Tibial nerve (tissue), 4 donors: Measurements from ENCODE around the gene RYR1. TPM values are rescaled to one million over a fixed set of nuclear protein-coding genes. Genes with fewer than 3 reads are reported as not detected.
A peak's percentile ranks its signal among the peaks of the same experiment; 100 is the strongest.

Source experiments
- DNase-seq, 2 donors: peaks; one replicate each; pipeline ENCODE4 v3.0.0-alpha.2; 2019; ENCODE audit warnings: low spot score in 2 of 2
- H3K27ac ChIP-seq, 4 donors: fragments of 200-600 bp; sonication (generic) in 3 of 4; one replicate each; pipeline ENCODE4 v1.5.1; 2017 to 2019; ENCODE audit warnings: mild to moderate bottlenecking in 1 of 4
- H3K27me3 ChIP-seq, 2 donors: fragments of 200-600 bp; sonication (generic) in 1 of 2; one replicate each; pipeline versions ENCODE4 v1.5.1 to v1.6.0; 2017 to 2019
- H3K36me3 ChIP-seq, 3 donors: fragments of 200-600 bp; sonication (generic); one replicate each; pipeline ENCODE4 v1.5.1; 2018 to 2019
- H3K4me1 ChIP-seq, 4 donors: fragments of 200-600 bp; sonication (generic) in 3 of 4; one replicate each; pipeline ENCODE4 v1.5.1; 2017 to 2019
- H3K4me3 ChIP-seq, 4 donors: fragments of 200-600 bp; sonication (generic) in 3 of 4; one replicate each; pipeline ENCODE4 v1.5.1; 2017 to 2019; ENCODE audit warnings: mild to moderate bottlenecking in 1 of 4, moderate library complexity in 1 of 4
- H3K9me3 ChIP-seq, 4 donors: fragments of 200-600 bp; sonication (generic) in 3 of 4; one replicate each; pipeline ENCODE4 v1.5.1; 2017 to 2019
- EP300 ChIP-seq, 2 donors: sonication (generic); formaldehyde crosslinking; IDR thresholded peaks; one replicate each; pipeline ENCODE4 v1.6.1; 2017; ENCODE audit warnings: antibody characterized with exemption in 2 of 2, mild to moderate bottlenecking in 1 of 2
- POLR2A ChIP-seq, 2 donors: fragments of 450-650 bp; IDR thresholded peaks; one replicate each; pipeline ENCODE4 v1.6.1; 2017; ENCODE audit warnings: antibody characterized with exemption in 2 of 2, mild to moderate bottlenecking in 2 of 2, moderate library complexity in 2 of 2
- WGBS, 2 donors: methylation state at CpG; one replicate each; pipeline ENCODE4 v1.1.5; 2018; 5-methylcytosine and 5-hydroxymethylcytosine counted together
- total RNA-seq, 4 donors: library from RNA; depleted of rRNA; stranded (reverse); fragments of >200 nt; gene quantifications; one replicate each; pipeline ENCODE4 v1.1.0, GENCODE V29; 2016
- TF ChIP-seq, protein P1 (sequence below), 5 experiments: fragments of 200-600 bp in 3 of 5; fragments of 450-650 bp in 2 of 5; sonication (generic) in 3 of 5; IDR thresholded peaks; one replicate each; pipeline ENCODE4 v1.5.1; 2016 to 2019; ENCODE audit warnings: antibody characterized with exemption in 5 of 5, mild to moderate bottlenecking in 3 of 5, moderate library complexity in 2 of 5

RYR1 gene
- total RNA-seq, 4 donors from 2014 or later, result 5.7 to 18.1 (median 12.0) TPM

DNA sequence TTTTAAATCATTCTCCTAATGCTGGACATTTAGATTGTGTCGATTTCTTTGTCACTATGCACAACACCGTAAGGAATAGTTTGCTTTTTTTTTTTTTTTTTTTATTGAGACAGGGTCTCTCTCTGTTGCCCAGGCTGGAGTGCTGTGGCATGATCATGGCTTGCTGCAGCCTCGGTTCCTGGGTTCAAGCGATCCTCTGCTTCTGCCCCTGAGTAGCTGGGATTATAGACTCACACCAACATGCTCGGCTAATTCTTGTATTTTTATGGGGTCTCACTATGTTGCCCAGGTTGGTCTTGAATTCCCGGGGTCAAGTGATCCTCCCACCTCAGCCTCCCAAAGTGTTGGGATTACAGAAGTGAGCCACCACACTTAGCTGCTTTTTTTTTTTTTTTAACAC is 86.5 kb downstream of the RYR1 start:
- TF ChIP-seq EP300 (IDR thresholded peaks at IDR 0.05) (no peak), POLR2A (IDR thresholded peaks at IDR 0.05) (no peak)
- TF ChIP-seq, protein P1, sequence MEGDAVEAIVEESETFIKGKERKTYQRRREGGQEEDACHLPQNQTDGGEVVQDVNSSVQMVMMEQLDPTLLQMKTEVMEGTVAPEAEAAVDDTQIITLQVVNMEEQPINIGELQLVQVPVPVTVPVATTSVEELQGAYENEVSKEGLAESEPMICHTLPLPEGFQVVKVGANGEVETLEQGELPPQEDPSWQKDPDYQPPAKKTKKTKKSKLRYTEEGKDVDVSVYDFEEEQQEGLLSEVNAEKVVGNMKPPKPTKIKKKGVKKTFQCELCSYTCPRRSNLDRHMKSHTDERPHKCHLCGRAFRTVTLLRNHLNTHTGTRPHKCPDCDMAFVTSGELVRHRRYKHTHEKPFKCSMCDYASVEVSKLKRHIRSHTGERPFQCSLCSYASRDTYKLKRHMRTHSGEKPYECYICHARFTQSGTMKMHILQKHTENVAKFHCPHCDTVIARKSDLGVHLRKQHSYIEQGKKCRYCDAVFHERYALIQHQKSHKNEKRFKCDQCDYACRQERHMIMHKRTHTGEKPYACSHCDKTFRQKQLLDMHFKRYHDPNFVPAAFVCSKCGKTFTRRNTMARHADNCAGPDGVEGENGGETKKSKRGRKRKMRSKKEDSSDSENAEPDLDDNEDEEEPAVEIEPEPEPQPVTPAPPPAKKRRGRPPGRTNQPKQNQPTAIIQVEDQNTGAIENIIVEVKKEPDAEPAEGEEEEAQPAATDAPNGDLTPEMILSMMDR (IDR thresholded peaks at IDR 0.05), result no peak
- Histone ChIP-seq H3K27me3 (no peaks in the 10 kb centered on the region), H3K4me1 (peaks cover 0 to 17% (median 3%) of the 10 kb centered on the region in 4 donors), H3K27ac (no peak overlapping the region), H3K9me3 (no peaks in the 10 kb centered on the region), H3K36me3 (no peaks in the 10 kb centered on the region), H3K4me3 (no peak overlapping the region)
- DNase-seq, result no peak
- 89 to 90% methylated on average over 6 of the region's 6 CpGs for WGBS, 2 donors

GRCh38 chr19:38522915-38523314 is 89.4 kb downstream of the RYR1 start:
- 89 to 93% methylated on average over 5 to 15 of the region's 15 CpGs for WGBS, 2 donors
- no peak for DNase-seq
- no peaks in the 10 kb centered on the region for H3K9me3 ChIP-seq
- no peaks in the 10 kb centered on the region for H3K36me3 ChIP-seq
- TF ChIP-seq EP300 (IDR thresholded peaks at IDR 0.05), result no peak
- TF ChIP-seq, protein P1 (IDR thresholded peaks at IDR 0.05), result no peak
- TF ChIP-seq POLR2A (IDR thresholded peaks at IDR 0.05), result no peak
- no peaks in the 10 kb centered on the region for H3K27me3 ChIP-seq
- peaks cover 0 to 5% (median 0%) of the 10 kb centered on the region in 4 donors for H3K4me1 ChIP-seq
- no peak overlapping the region for H3K27ac ChIP-seq
- H3K4me3 ChIP-seq, result no peak overlapping the region

DNA sequence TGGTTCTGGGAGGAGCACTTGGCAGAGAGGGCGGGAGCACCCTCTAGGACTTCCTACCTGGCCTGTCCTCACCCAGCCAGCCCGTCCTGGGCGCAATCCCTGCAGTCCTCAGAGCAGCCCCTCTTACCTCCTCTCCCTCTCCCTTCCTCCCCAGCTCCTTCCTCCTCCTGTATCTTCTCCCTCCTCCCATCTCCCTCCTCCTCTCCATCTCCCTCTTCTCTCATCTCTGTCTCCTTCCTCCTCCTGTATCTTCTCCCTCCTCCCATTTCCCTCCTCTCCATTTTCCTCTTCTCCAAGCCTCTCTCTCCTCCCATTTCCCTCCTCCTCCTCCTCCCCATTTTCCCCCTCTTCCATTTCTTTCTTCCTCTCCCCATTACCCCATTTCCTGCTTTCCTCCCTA is 89.8 kb downstream of the RYR1 start:
- Histone ChIP-seq H3K27ac (peak overlapping the region in 1 of 4 donors; percentile 51), H3K36me3 (no peaks in the 10 kb centered on the region), H3K9me3 (no peaks in the 10 kb centered on the region), H3K4me1 (peaks cover 0 to 5% (median 0%) of the 10 kb centered on the region in 4 donors), H3K4me3 (no peak overlapping the region), H3K27me3 (no peaks in the 10 kb centered on the region)
- 83 to 86% methylated on average over 3 of the region's 3 CpGs for WGBS, 2 donors
- no peak for TF ChIP-seq POLR2A (IDR thresholded peaks at IDR 0.05)
- TF ChIP-seq, protein P1 (IDR thresholded peaks at IDR 0.05), result no peak
- no peak for TF ChIP-seq EP300 (IDR thresholded peaks at IDR 0.05)
- no peak for DNase-seq

GRCh38 chr19:38524369-38524768 is 90.9 kb downstream of the RYR1 start:
- TF ChIP-seq POLR2A (IDR thresholded peaks at IDR 0.05) (no peak), EP300 (IDR thresholded peaks at IDR 0.05) (no peak)
- TF ChIP-seq, protein P1 (IDR thresholded peaks at IDR 0.05), result no peak
- H3K36me3 ChIP-seq, result no peaks in the 10 kb centered on the region
- H3K27ac ChIP-seq, result peak overlapping the region in 2 of 4 donors; percentile 1 to 51
- 45 to 53% methylated on average over 9 of the region's 9 CpGs for WGBS, 2 donors
- no peak overlapping the region for H3K4me3 ChIP-seq
- no peak for DNase-seq
- H3K9me3 ChIP-seq, result no peaks in the 10 kb centered on the region
- H3K4me1 ChIP-seq, result peaks cover 0 to 5% (median 0%) of the 10 kb centered on the region in 4 donors
- no peaks in the 10 kb centered on the region for H3K27me3 ChIP-seq

DNA sequence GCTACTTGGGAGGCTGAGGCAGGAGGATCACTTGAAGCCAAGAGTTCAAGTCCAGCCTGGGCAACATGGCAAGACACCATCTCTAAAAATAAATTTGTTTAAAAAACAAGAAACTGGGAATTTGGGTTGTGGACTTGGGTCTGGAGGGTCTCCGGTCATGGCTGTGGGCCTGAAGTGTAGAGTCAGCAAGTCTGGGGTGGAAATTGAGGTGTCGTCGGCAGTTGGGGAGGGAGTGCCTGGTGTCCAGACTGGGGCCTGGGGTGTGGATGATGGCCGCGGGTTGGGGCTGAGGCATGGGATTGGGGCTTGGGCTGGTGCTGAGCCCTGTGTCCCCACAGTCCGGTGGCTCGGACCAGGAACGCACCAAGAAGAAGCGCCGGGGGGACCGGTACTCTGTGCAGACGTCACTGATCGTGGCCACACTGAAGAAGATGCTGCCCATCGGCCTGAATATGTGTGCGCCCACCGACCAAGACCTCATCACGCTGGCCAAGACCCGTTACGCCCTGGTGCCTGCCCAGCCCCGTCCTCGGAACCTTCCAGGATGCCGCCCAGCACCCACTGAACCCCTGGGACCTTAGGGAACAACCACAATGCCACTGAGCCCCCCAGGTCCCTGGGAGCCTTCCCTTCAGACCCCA is 91.6 kb downstream of the RYR1 start:
- TF ChIP-seq POLR2A (IDR thresholded peaks at IDR 0.05) (no peak), EP300 (IDR thresholded peaks at IDR 0.05) (no peak)
- TF ChIP-seq, protein P1 (IDR thresholded peaks at IDR 0.05), result no peak
- H3K9me3 ChIP-seq, result no peaks in the 10 kb centered on the region
- peaks cover 0 to 5% (median 0%) of the 10 kb centered on the region in 4 donors for H3K4me1 ChIP-seq
- H3K27ac ChIP-seq, result no peak overlapping the region
- no peak for DNase-seq
- 92 to 96% methylated on average over 21 to 22 of the region's 22 CpGs for WGBS, 2 donors
- no peak overlapping the region for H3K4me3 ChIP-seq
- H3K36me3 ChIP-seq, result peaks cover 0 to 6% (median 0%) of the 10 kb centered on the region in 3 donors
- H3K27me3 ChIP-seq, result no peaks in the 10 kb centered on the region
